ENCODE data around the gene TEX35. TPM values are rescaled to one million over a fixed set of nuclear protein-coding genes. Genes with fewer than 3 reads are reported as not detected.

TEX35 gene
- polyA plus RNA-seq, 1 donor (not counting 4 experiments of a cell fraction or from before 2014, with no cell fraction given), result 0.18 TPM

DNA sequence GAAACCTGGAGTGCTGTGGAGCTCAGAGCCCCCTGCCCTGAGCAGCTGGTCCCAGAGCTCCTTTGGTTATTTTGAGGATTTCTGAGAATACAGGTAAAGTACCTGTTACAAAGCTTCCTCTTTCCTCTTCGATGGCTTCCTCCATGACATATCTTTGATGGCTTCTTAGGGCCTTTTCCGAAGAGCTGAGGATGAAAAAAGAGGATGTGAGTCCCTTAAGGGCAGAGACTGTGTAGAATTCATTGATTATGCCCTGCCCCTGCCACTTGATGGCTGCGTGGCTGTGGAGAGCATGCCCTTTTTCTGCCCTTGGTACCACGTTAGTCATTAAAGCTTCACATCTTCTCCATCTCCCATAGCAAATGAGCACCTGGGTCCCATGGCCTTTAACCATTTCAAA lies 14.2 kb downstream of the TEX35 start:
- no peaks in the 10 kb centered on the region for H3K79me2 ChIP-seq (ENCODE audit: control insufficient read depth, insufficient read depth, low read length)
- DNase-seq (ENCODE audit: low read depth, low spot score), result no peak
- no peak overlapping the region for H3K9ac ChIP-seq (ENCODE audit: control insufficient read depth, extremely low read depth, insufficient read depth, low read length)
- no peak overlapping the region for H2AFZ ChIP-seq (ENCODE audit: control insufficient read depth, low read length)
- H3K4me2 ChIP-seq (ENCODE audit: control insufficient read depth, extremely low read depth, insufficient read depth, low read depth, low read length), result no peak overlapping the region
- no peak for FAIRE-seq
- no peaks in the 10 kb centered on the region for H3K9me3 ChIP-seq (ENCODE audit: control insufficient read depth, low read depth, low read length)
- H3K36me3 ChIP-seq (ENCODE audit: control insufficient read depth in 2 of 2, extremely low read depth in 1 of 2, insufficient read depth in 2 of 2, low read length in 2 of 2), result no peaks in the 10 kb centered on the region
- TF ChIP-seq EZH2 (IDR thresholded peaks at IDR 0.05; ENCODE audit: low read length), result no peak
- TF ChIP-seq, protein P1, sequence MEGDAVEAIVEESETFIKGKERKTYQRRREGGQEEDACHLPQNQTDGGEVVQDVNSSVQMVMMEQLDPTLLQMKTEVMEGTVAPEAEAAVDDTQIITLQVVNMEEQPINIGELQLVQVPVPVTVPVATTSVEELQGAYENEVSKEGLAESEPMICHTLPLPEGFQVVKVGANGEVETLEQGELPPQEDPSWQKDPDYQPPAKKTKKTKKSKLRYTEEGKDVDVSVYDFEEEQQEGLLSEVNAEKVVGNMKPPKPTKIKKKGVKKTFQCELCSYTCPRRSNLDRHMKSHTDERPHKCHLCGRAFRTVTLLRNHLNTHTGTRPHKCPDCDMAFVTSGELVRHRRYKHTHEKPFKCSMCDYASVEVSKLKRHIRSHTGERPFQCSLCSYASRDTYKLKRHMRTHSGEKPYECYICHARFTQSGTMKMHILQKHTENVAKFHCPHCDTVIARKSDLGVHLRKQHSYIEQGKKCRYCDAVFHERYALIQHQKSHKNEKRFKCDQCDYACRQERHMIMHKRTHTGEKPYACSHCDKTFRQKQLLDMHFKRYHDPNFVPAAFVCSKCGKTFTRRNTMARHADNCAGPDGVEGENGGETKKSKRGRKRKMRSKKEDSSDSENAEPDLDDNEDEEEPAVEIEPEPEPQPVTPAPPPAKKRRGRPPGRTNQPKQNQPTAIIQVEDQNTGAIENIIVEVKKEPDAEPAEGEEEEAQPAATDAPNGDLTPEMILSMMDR (optimal IDR thresholded peaks at IDR 0.05 in 1 of 3, IDR thresholded peaks at IDR 0.05 in 1 of 3, conservative IDR thresholded peaks at IDR 0.05 in 1 of 3; ENCODE audit: extremely low read depth in 1 of 3, insufficient read depth in 2 of 3, low read length in 3 of 3), result no peak
- no peak overlapping the region for H3K4me3 ChIP-seq (ENCODE audit: control insufficient read depth in 2 of 3, extremely low read depth in 1 of 3, insufficient read depth in 2 of 3, low read depth in 1 of 3, low read length in 3 of 3)
- no peak overlapping the region for H3K27ac ChIP-seq (ENCODE audit: control insufficient read depth, insufficient read depth, low read length)
- H3K4me1 ChIP-seq (ENCODE audit: control insufficient read depth, extremely low read depth, insufficient read depth, low read length), result peaks cover 19% of the 10 kb centered on the region
- dilution Hi-C loops (cut with MboI; ENCODE audit: extremely low pct_ligation_motif_present, low sequenced_read_pairs), result no loop called here
- no peaks in the 10 kb centered on the region for H3K9me1 ChIP-seq (ENCODE audit: control insufficient read depth, extremely low read depth, insufficient read depth, low read length)
- H4K20me1 ChIP-seq (ENCODE audit: control insufficient read depth, extremely low read depth, insufficient read depth, low read length), result no peaks in the 10 kb centered on the region
- no peaks in the 10 kb centered on the region for H3K27me3 ChIP-seq (ENCODE audit: control insufficient read depth, extremely low read depth, insufficient read depth, low read length)

DNA sequence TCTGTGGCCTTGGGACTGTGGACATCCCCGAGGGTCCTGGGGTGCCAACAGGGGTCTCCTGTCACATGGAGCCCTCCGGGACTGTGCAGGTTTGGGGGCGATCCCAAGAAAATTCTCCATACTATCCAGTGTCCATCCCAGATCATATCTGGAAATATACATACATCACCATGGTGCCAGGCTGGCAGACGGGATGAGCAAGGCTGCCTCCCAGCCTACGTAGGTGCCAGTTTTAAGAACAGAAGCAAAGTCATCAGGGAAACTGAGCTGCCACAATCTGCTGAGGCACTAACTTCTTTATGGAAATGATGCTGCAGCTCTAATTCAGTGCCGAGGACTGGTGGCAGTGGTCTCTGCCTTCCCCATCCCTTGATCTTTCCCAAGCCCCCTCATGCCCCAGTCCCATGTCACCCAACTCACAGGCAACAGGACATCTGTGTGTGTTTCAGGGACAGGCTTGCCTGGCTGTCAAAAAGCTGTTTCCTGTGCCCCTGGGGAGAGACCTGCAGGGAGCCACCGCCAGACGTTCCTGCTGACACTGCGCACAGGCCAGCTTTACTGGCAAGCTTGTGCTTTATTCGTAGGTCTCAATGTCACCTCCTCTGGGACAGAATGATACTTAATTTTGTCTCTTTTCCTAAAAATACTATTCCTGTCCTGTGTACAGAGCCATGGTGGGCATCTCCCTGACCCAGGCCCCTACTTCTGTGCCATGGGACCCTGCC lies 15.5 kb downstream of the TEX35 start:
- Histone ChIP-seq H3K4me1 (ENCODE audit: control insufficient read depth, extremely low read depth, insufficient read depth, low read length) (peaks cover 20% of the 10 kb centered on the region), H3K79me2 (ENCODE audit: control insufficient read depth, insufficient read depth, low read length) (no peaks in the 10 kb centered on the region), H3K27ac (ENCODE audit: control insufficient read depth, insufficient read depth, low read length) (no peak overlapping the region), H2AFZ (ENCODE audit: control insufficient read depth, low read length) (no peak overlapping the region), H3K4me3 (ENCODE audit: control insufficient read depth in 2 of 3, extremely low read depth in 1 of 3, insufficient read depth in 2 of 3, low read depth in 1 of 3, low read length in 3 of 3) (no peak overlapping the region), H3K9ac (ENCODE audit: control insufficient read depth, extremely low read depth, insufficient read depth, low read length) (no peak overlapping the region), H3K36me3 (ENCODE audit: control insufficient read depth in 2 of 2, extremely low read depth in 1 of 2, insufficient read depth in 2 of 2, low read length in 2 of 2) (no peaks in the 10 kb centered on the region), H3K4me2 (ENCODE audit: control insufficient read depth, extremely low read depth, insufficient read depth, low read depth, low read length) (no peak overlapping the region), H3K27me3 (ENCODE audit: control insufficient read depth, extremely low read depth, insufficient read depth, low read length) (no peaks in the 10 kb centered on the region), H3K9me1 (ENCODE audit: control insufficient read depth, extremely low read depth, insufficient read depth, low read length) (no peaks in the 10 kb centered on the region), H3K9me3 (ENCODE audit: control insufficient read depth, low read depth, low read length) (no peaks in the 10 kb centered on the region), H4K20me1 (ENCODE audit: control insufficient read depth, extremely low read depth, insufficient read depth, low read length) (no peaks in the 10 kb centered on the region)
- DNase-seq (ENCODE audit: low read depth, low spot score), result no peak
- dilution Hi-C loops (cut with MboI; ENCODE audit: extremely low pct_ligation_motif_present, low sequenced_read_pairs), result no loop called here
- no peak for FAIRE-seq
- TF ChIP-seq, protein P1 (optimal IDR thresholded peaks at IDR 0.05 in 1 of 3, IDR thresholded peaks at IDR 0.05 in 1 of 3, conservative IDR thresholded peaks at IDR 0.05 in 1 of 3; ENCODE audit: extremely low read depth in 1 of 3, insufficient read depth in 2 of 3, low read length in 3 of 3), result no peak
- TF ChIP-seq EZH2 (IDR thresholded peaks at IDR 0.05; ENCODE audit: low read length), result no peak
